ENCODE results near the gene PDE8A.

GRCh38 chr15:85116494-85116893 is 134.8 kb downstream of the PDE8A start:
- TF ChIP-seq EP300 (IDR thresholded peaks at IDR 0.05; ENCODE audit: borderline replicate concordance in 1 of 2, control insufficient read depth in 1 of 2, low read depth in 2 of 2, low read length in 2 of 2) (no peak), YY1 (IDR thresholded peaks at IDR 0.05; ENCODE audit: low read depth, low read length) (no peak), FOS (IDR thresholded peaks at IDR 0.05; ENCODE audit: borderline replicate concordance, extremely low read depth, insufficient read length) (no peak)
